Gastroesophageal sphincter (tissue), 3 donors: ENCODE data around the gene MAGEA8.
"Not testable (repeated sequence)": the region's sequence is repeated elsewhere in the genome, so short reads cannot be mapped to it uniquely, and the experiment has no call there.

Experiments used
- POLR2A ChIP-seq, 2 donors: fragments of 450-650 bp; IDR thresholded peaks; one replicate each; pipeline ENCODE4 v1.6.1; 2017; ENCODE audit warnings: antibody characterized with exemption in 2 of 2, mild to moderate bottlenecking in 2 of 2, moderate library complexity in 1 of 2
- TF ChIP-seq, protein P1 (sequence below), 4 experiments: fragments of 200-600 bp in 2 of 4; fragments of 450-650 bp in 2 of 4; sonication (generic) in 1 of 4; IDR thresholded peaks; one replicate each; pipeline ENCODE4 v1.5.1; 2017 to 2019; ENCODE audit warnings: antibody characterized with exemption in 4 of 4, mild to moderate bottlenecking in 2 of 4, moderate library complexity in 2 of 4

DNA sequence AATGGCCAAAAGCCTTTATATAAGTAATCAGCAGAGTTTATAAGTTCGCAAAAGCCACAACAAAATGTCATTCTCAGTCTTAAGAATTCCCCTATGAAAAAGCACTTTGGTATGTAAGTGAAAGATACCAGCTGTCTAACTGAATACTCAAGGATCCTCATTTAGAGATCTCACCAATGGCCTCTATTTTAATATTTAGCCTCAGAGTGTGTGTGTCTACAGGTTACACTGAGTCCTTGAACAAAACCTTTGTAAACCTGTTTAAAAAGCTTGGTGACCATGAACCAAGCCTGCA lies 46.9 kb downstream of the MAGEA8 start:
- TF ChIP-seq, protein P1, sequence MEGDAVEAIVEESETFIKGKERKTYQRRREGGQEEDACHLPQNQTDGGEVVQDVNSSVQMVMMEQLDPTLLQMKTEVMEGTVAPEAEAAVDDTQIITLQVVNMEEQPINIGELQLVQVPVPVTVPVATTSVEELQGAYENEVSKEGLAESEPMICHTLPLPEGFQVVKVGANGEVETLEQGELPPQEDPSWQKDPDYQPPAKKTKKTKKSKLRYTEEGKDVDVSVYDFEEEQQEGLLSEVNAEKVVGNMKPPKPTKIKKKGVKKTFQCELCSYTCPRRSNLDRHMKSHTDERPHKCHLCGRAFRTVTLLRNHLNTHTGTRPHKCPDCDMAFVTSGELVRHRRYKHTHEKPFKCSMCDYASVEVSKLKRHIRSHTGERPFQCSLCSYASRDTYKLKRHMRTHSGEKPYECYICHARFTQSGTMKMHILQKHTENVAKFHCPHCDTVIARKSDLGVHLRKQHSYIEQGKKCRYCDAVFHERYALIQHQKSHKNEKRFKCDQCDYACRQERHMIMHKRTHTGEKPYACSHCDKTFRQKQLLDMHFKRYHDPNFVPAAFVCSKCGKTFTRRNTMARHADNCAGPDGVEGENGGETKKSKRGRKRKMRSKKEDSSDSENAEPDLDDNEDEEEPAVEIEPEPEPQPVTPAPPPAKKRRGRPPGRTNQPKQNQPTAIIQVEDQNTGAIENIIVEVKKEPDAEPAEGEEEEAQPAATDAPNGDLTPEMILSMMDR (IDR thresholded peaks at IDR 0.05): not testable (repeated sequence)
- not testable (repeated sequence) for TF ChIP-seq POLR2A (IDR thresholded peaks at IDR 0.05)
